ENCODE results near the gene PLCB3.

DNA sequence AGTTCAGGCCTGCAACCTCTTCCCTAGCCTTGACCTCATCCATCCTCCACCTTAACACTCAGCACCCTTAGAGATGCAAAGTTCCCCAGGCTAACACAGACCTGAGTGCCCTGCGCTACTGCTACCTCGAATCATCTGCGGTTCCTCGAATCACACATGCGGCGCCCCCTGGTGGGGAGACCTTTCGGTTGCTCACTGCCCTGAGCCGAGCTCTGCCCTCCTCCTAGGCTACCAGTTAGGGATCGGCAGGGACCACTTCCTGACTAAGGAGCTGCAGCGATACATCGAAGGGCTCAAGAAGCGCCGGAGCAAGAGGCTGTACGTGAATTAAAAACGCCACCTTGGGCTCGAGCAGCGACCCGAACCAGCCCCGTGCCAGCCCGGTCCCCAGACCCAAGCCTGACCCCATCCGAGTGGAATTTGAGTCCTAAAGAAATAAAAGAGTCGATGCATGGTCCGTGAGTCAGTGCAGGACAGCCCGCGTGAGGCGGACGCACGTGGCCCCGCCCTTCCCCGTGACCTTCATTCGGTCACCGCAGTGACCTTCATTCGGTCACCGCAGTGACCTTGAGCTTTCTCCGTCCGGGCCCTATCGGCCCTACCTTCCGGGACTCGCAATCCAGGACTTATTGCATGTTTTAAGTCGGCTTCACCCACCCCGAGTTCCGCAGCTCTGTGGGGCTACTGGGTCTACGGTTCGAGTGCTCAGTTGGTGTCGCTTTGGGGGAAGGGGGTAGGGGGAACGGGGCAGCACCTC lies 53.2 kb downstream of the PLCB3 start:
- TF ChIP-seq EZH2 (IDR thresholded peaks at IDR 0.05; ENCODE audit: borderline replicate concordance) (no peak), EZH2phosphoT487 (IDR thresholded peaks at IDR 0.05; ENCODE audit: low read depth, severe bottlenecking, unreplicated experiment) (no peak)
- TF ChIP-seq, protein P1, sequence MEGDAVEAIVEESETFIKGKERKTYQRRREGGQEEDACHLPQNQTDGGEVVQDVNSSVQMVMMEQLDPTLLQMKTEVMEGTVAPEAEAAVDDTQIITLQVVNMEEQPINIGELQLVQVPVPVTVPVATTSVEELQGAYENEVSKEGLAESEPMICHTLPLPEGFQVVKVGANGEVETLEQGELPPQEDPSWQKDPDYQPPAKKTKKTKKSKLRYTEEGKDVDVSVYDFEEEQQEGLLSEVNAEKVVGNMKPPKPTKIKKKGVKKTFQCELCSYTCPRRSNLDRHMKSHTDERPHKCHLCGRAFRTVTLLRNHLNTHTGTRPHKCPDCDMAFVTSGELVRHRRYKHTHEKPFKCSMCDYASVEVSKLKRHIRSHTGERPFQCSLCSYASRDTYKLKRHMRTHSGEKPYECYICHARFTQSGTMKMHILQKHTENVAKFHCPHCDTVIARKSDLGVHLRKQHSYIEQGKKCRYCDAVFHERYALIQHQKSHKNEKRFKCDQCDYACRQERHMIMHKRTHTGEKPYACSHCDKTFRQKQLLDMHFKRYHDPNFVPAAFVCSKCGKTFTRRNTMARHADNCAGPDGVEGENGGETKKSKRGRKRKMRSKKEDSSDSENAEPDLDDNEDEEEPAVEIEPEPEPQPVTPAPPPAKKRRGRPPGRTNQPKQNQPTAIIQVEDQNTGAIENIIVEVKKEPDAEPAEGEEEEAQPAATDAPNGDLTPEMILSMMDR (IDR thresholded peaks at IDR 0.05; ENCODE audit: poor library complexity), result peak; percentile 93

All from hepatocyte (in vitro differentiated cells).